NCI-H345 treated with DMSO at 0.1 percent for 48 hours (cell line): ENCODE data around the gene CLEC14A.

Experiments
- DNase-seq: peaks from one replicate; lab custom pipeline; 2025; ENCODE audit not compliant: unreplicated experiment; lab: John Stamatoyannopoulos, UW

Gene CLEC14A, protein sequence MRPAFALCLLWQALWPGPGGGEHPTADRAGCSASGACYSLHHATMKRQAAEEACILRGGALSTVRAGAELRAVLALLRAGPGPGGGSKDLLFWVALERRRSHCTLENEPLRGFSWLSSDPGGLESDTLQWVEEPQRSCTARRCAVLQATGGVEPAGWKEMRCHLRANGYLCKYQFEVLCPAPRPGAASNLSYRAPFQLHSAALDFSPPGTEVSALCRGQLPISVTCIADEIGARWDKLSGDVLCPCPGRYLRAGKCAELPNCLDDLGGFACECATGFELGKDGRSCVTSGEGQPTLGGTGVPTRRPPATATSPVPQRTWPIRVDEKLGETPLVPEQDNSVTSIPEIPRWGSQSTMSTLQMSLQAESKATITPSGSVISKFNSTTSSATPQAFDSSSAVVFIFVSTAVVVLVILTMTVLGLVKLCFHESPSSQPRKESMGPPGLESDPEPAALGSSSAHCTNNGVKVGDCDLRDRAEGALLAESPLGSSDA

DNA sequence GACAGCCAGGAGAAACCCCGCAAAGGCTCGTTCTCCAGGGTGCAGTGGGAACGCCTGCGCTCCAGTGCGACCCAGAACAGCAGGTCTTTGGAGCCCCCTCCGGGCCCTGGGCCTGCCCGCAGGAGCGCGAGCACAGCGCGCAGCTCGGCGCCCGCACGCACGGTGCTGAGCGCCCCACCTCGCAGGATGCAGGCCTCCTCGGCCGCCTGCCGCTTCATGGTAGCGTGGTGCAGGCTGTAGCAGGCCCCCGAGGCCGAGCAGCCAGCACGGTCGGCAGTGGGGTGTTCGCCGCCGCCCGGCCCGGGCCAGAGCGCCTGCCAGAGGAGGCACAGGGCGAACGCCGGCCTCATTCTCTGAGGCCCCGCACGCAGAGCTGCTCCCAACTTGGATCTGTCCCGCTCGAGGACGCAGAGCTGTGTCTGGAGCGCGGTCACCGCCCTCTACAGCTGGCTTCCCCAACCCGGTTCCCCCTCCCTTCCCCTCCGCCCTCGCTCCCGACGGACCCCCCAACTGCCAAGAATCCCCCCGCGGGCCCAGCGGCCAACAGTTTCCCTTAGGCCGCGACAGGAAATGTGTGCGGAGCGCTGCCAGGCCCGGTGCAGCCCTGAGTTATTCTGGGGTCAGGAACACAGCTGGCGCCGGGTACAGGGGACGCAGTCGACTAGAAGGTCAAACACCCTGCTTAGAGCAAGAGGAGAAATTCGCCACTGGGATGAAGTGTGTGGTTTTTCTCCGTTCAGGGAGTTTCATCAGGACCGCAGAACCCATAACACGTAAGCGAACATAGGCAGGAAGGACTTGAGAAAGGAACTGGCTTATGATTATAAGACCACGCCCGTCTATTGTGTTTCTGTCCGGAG is at the start of gene CLEC14A:
Gene CLEC14A (minus strand): TSS at position 421 of the 860 bp plus-strand sequence. CDS start 71 bp downstream, at position 350.
- no peak for DNase-seq

GRCh38 chr14:38302966-38303365 is 47.1 kb upstream of the CLEC14A start:
- no peak for DNase-seq

- DNase-seq, result no peak
These were observed 46.1 kb upstream of the CLEC14A start for GRCh38 chr14:38302034-38302433.

DNA sequence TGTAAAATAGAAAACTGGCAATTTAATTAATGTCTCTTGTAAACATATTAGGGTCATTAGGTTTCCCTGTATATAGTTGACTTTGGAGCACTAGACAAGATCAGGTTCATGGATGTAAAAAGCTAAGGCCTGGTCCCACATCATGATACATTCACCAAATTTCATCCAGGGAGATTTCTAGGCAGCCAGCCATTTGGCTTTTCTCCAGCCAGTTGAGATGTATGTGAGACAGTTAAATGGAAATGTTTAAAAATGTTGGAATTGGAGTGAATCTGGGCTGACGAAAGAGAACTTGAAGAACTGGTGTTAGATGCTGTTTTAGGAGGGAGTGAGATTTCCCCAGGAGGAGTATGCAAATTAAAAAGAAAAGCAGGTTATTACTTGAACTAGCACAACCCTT is 41.8 kb upstream of the CLEC14A start:
- no peak for DNase-seq

GRCh38 chr14:38291681-38292467 is 36.0 kb upstream of the CLEC14A start:
- no peak for DNase-seq

DNA sequence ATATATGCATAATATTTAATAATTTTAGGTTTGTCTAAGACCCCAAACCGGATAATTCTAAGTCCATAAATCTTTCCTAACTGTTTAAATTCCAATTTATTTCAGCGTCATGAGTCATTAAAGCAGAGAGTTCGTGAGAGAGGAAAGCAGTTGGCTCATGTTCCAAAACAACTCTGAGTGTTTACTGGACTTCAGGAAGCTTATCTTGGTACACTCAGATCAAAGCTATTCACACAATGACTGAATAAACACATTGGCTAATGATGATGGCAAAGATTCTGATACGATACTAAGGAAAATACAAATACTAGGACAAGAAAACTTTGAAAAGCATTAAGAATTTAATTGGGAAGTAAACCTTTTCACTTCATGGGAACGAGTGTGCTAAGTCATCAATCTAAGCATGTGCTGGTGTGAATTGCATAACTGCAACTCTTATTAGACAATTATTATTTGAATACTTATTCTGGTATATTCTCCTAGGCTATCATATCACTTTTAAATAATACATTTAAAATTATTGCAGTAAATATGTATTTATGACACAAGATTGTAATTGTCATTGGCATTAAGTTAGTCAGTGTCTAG is 34.8 kb upstream of the CLEC14A start:
- no peak for DNase-seq

DNA sequence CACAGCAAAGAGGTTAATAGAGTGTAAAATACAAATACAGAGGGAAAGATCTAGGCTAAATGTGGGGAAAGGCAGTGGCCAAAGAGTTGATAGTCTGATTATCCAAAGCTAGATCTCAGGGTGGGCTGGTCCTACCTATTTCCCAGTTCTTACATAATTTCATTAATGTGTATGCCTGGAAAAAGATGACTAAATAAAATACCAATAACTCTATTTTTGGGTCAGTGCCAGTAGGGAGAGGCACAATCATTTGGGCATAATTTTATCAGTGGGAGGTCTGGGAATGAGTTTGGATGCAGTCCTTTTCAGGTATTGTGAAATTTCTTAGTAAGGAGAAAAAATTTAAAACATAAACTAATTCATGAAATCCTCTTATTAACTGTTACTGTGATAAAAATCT is 30.6 kb upstream of the CLEC14A start:
- DNase-seq, result no peak

DNA sequence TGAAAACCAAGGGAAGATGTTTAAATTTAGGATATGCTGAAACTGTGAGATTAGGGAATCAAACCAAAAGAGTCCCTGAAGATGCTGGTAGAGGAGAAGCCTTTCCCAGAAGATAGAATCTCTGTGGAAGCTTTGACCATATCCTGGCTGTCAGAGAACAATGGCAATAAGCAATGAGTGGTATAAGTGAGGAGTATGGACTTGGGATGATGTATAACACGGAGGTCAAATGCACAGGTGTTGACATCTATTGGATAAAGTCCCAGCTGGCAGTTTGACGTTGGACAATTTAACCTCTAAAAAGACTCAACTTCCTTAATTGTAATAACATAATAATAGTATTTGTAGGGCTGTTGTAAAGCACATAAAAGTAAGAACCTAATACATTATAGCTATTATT is 30.1 kb upstream of the CLEC14A start:
- DNase-seq, result no peak

DNA sequence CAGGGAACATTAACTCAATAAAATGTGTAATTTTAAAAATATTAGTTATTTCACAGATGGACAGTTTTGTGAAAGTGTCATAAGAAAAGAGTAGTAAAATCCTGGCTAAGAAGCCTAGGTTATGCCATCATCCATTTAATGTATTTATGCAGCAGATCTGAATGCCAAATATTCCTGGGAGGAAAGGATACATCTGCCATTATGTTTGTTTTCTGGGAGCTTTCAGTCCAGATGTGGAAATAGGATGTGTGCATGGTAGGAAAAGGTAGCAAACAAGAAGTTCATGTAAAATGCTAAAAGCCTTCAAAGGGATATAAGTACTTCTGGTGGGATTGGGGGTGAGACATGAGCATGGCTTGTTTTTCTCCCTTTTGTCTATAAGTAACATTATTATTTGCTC is 27.0 kb upstream of the CLEC14A start:
- DNase-seq, result no peak

- no peak for DNase-seq
These were observed 24.2 kb upstream of the CLEC14A start for GRCh38 chr14:38280081-38280480.

DNA sequence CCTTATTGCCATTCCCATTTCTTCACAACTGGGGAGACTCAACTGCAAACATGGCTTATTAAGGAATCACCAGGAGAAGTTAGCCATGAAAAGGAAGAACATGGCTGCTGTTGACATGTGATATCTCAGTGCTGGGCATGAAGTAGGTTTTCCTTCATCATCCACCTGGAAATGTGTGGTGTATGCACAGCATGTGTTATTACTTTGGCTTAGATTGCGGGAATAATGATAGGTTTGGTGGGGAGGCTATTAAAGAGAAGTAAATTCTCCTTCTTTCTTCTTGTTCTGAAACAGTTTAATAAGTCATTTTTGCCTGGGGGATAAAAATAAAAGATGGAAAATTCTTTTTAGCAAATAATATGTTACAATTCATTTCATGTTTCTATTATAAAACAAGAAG is 23.7 kb upstream of the CLEC14A start:
- DNase-seq, result no peak

DNA sequence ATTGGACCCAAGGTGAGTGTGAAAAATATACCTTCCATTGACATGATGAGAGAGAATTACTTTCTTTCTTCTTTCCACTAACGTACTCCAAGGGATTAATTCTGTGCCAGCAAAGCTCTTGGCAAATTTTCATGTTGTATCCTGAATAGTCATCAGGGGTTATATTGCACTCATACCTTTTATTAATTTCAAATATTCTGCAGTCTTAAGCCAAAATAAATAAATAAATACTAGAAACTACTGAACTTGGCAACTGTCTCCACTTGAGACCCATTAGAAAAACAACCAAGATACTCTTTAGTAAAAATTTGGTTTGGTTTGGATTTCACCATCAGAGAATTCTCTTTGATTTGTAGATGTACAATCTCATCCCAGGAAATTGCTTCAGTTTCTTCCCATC is 22.1 kb upstream of the CLEC14A start:
- DNase-seq, result no peak

DNA sequence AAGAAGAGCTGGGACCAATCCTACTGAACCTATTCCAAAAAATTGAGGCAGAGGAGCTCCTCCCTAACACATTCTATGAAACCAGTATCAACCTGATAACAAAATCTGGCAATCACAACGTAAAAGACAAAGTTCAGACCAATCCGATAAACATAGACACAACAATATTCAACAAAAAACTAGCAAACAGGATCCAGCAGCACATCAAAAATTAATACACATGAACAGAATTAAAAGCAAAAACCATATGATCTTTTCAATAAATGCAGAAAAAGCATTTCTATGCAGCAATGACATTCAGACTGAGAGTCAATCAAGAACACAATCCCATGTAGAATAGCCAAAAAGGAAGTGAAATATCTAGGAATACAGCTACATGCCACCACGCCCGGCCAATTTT is 7.0 kb upstream of the CLEC14A start:
- DNase-seq, result no peak

GRCh38 chr14:38261620-38262019 is 5.7 kb upstream of the CLEC14A start:
- no peak for DNase-seq

- DNase-seq, result no peak
These were observed 1.6 kb upstream of the CLEC14A start for GRCh38 chr14:38257507-38257906.

DNA sequence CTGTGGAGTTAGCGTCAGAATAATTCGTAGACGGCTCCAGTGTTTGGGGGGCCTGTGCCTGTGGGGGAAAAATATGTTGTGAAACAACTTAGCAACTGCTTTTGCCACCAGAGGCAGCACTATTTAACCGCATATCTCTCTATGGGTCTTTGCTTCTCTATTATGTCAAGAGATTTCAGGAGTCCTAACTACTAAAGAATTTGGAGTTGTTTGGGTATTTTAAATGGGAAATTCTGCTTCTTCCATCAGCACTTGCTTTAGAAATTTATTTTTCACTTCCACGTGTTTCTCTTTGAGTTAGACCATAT is 594 bp upstream of the CLEC14A start:
- DNase-seq, result no peak

DNA sequence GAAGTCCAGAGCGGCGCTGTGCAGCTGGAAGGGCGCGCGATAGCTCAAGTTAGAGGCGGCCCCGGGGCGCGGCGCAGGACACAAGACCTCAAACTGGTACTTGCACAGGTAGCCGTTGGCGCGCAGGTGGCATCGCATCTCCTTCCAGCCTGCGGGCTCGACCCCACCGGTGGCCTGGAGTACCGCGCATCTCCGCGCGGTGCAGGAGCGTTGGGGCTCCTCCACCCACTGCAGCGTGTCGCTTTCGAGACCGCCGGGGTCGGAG is 553 bp downstream of the CLEC14A start:
- DNase-seq, result no peak

- no peak for DNase-seq
These were observed 1.1 kb downstream of the CLEC14A start for GRCh38 chr14:38254571-38255407.

GRCh38 chr14:38253676-38254075 is 2.2 kb downstream of the CLEC14A start:
- no peak for DNase-seq

DNA sequence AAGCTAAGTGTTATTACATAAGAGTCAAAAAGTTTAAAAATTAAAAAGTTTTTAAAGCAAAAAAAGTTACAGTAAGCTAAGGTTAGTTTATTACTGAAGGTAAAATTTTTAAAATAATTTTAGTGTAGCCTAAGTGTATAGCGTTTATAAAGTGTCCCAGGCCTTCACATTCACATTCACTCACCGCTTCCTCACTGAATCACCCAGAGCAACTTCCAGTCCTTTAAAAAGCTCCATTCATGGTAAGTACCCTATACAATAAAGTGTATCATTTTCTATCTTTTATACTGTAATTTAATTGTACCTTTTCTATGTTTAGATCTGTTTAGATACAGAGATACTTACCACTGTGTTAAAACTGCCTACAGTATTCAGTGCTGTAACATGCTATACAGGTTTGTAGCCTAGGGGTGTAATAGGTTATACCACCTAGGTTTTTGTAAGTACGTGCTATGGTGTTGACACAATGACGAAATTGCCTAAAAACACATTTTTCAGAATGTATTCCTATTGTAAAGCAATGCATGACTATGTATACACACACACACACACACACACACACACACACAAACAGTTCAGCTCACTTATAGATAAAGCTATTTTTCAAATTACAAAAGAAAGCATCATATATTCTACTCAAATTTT is 3.7 kb downstream of the CLEC14A start:
- no peak for DNase-seq
